Esophagus muscularis mucosa (tissue), 4 donors: ENCODE data around the gene COL6A3. TPM values are rescaled to one million over a fixed set of nuclear protein-coding genes. Genes with fewer than 3 reads are reported as not detected.

ENCODE experiments used
- DNase-seq: peaks from one replicate; pipeline ENCODE4 v3.0.0-alpha.2; 2017; ENCODE audit errors: extremely low spot score
- H3K27ac ChIP-seq, 4 donors: fragments of 200-600 bp; sonication (generic); replicated peaks in 1 of 4; 1 replicate in 3 of 4; 2 replicates in 1 of 4; pipeline ENCODE4 v1.5.1; 2016 to 2019; ENCODE audit warnings: mild to moderate bottlenecking in 1 of 4
- H3K27me3 ChIP-seq, 4 donors: fragments of 200-600 bp; sonication (generic); one replicate each; pipeline versions ENCODE4 v1.5.1 to v1.6.0; 2016 to 2019
- H3K36me3 ChIP-seq, 4 donors: fragments of 200-600 bp; sonication (generic); one replicate each; pipeline ENCODE4 v1.5.1; 2016 to 2019
- H3K4me1 ChIP-seq, 4 donors: fragments of 200-600 bp; sonication (generic); one replicate each; pipeline ENCODE4 v1.5.1; 2016 to 2019
- H3K4me3 ChIP-seq, 4 donors: fragments of 200-600 bp; sonication (generic); 1 replicate in 2 of 4; 2 replicates in 2 of 4; pipeline ENCODE4 v1.5.1; 2016 to 2019; ENCODE audit warnings: mild to moderate bottlenecking in 4 of 4, moderate library complexity in 1 of 4
- H3K9me3 ChIP-seq, 4 donors: fragments of 200-600 bp; sonication (generic); 1 replicate in 3 of 4; 2 replicates in 1 of 4; pipeline ENCODE4 v1.5.1; 2016 to 2019
- CTCF ChIP-seq, 3 experiments: fragments of 200-600 bp in 2 of 3; fragments of 450-650 bp in 1 of 3; sonication (generic) in 2 of 3; IDR thresholded peaks; one replicate each; pipeline ENCODE4 v1.5.1; 2017 to 2019; ENCODE audit warnings: antibody characterized with exemption in 3 of 3, mild to moderate bottlenecking in 2 of 3, moderate library complexity in 1 of 3
- EP300 ChIP-seq: sonication (generic); formaldehyde crosslinking; IDR thresholded peaks from one replicate; pipeline ENCODE4 v1.6.1; 2017; ENCODE audit warnings: antibody characterized with exemption
- POLR2A ChIP-seq: fragments of 450-650 bp; IDR thresholded peaks from one replicate; pipeline ENCODE4 v1.6.1; 2017; ENCODE audit warnings: antibody characterized with exemption, moderate library complexity, mild to moderate bottlenecking, low read depth
- POLR2AphosphoS5 ChIP-seq, 2 donors: sonication (generic); formaldehyde crosslinking; IDR thresholded peaks; one replicate each; pipeline ENCODE4 v1.6.1; 2017; ENCODE audit warnings: antibody characterized with exemption in 2 of 2
- WGBS: methylation state at CpG from one replicate; pipeline ENCODE4 v1.1.5; 2018; 5-methylcytosine and 5-hydroxymethylcytosine counted together
- intact Hi-C: fragments of 100-400 bp; cut with DNase I; formaldehyde crosslinking; loops from one replicate; pipeline ENCODE4 v1.15.1; 2023
- total RNA-seq, 4 donors: library from RNA; depleted of rRNA; stranded (reverse); fragments of >200 nt; gene quantifications; one replicate each; pipeline versions ENCODE4 v1.1.0 to v1.2.1, GENCODE V29; 2016

The COL6A3 gene
- total RNA-seq, 4 donors from 2014 or later: 96.2 to 350 (median 192) TPM

GRCh38 chr2:237435844-237436587 is 22.1 kb upstream of the COL6A3 start:
- WGBS: 56% methylated on average over 10 of the region's 10 CpGs
- Histone ChIP-seq H3K36me3 (no peaks in the 10 kb centered on the region), H3K4me3 (no peak overlapping the region), H3K27me3 (no peaks in the 10 kb centered on the region), H3K27ac (peak overlapping the region; percentile 74 to 83 (median 78)), H3K9me3 (no peaks in the 10 kb centered on the region), H3K4me1 (peaks cover 16 to 62% (median 53%) of the 10 kb centered on the region in 4 donors)
- TF ChIP-seq CTCF (IDR thresholded peaks at IDR 0.05) (no peak), POLR2AphosphoS5 (IDR thresholded peaks at IDR 0.05) (peak; percentile 15 to 31), EP300 (no peak), POLR2A (no peak)
- no peak for DNase-seq
- intact Hi-C loops: no loop called here

GRCh38 chr2:237434866-237435311 is 20.9 kb upstream of the COL6A3 start:
- H3K27me3 ChIP-seq: no peaks in the 10 kb centered on the region
- H3K4me3 ChIP-seq: no peak overlapping the region
- intact Hi-C loops: no loop called here
- no peaks in the 10 kb centered on the region for H3K9me3 ChIP-seq
- peak overlapping the region; percentile 74 to 83 (median 78) for H3K27ac ChIP-seq
- DNase-seq: no peak
- peaks cover 16 to 61% (median 51%) of the 10 kb centered on the region in 4 donors for H3K4me1 ChIP-seq
- WGBS: 55% methylated on average over 14 of the region's 14 CpGs
- TF ChIP-seq POLR2A (no peak), POLR2AphosphoS5 (IDR thresholded peaks at IDR 0.05) (peak in 1 of 2 donors; percentile 15), CTCF (IDR thresholded peaks at IDR 0.05) (no peak), EP300 (no peak)
- H3K36me3 ChIP-seq: no peaks in the 10 kb centered on the region

- Histone ChIP-seq H3K4me3 (no peak overlapping the region), H3K4me1 (peaks cover 16 to 64% (median 51%) of the 10 kb centered on the region in 4 donors), H3K27ac (peak overlapping the region in 3 of 4 donors; percentile 74 to 83 (median 81)), H3K9me3 (no peaks in the 10 kb centered on the region), H3K36me3 (no peaks in the 10 kb centered on the region), H3K27me3 (no peaks in the 10 kb centered on the region)
- intact Hi-C loops: no loop called here
- TF ChIP-seq POLR2AphosphoS5 (IDR thresholded peaks at IDR 0.05) (no peak), POLR2A (no peak), CTCF (IDR thresholded peaks at IDR 0.05) (no peak), EP300 (no peak)
- no peak for DNase-seq
- 77% methylated on average over 10 of the region's 13 CpGs for WGBS
Measured at GRCh38 chr2:237433920-237434676, 20.1 kb upstream of the COL6A3 start.

- 43% methylated on average over 14 of the region's 17 CpGs for WGBS
Measured at GRCh38 chr2:237432484-237433092, 18.6 kb upstream of the COL6A3 start.

More at GRCh38 chr2:237432484-237433092, 18.6 kb upstream of the COL6A3 start:
- intact Hi-C loops: no loop called here
- TF ChIP-seq CTCF (IDR thresholded peaks at IDR 0.05) (no peak), EP300 (no peak), POLR2A (no peak), POLR2AphosphoS5 (IDR thresholded peaks at IDR 0.05) (no peak)
- DNase-seq: no peak
- Histone ChIP-seq H3K27me3 (no peaks in the 10 kb centered on the region), H3K27ac (peak overlapping the region in 3 of 4 donors; percentile 17 to 42 (median 30)), H3K4me3 (no peak overlapping the region), H3K36me3 (no peaks in the 10 kb centered on the region), H3K4me1 (peaks cover 13 to 56% (median 42%) of the 10 kb centered on the region in 4 donors), H3K9me3 (no peaks in the 10 kb centered on the region)
